Measurements from ENCODE around the gene TAT. TPM values are rescaled to one million over a fixed set of nuclear protein-coding genes. Genes with fewer than 3 reads are reported as not detected.
A peak's percentile ranks its signal among the peaks of the same experiment; 100 is the strongest.
"Not testable (repeated sequence)": the region's sequence is repeated elsewhere in the genome, so short reads cannot be mapped to it uniquely, and the experiment has no call there.

The TAT gene
- total RNA-seq, 4 donors from 2014 or later = 0.20 TPM; not detected in 3

DNA sequence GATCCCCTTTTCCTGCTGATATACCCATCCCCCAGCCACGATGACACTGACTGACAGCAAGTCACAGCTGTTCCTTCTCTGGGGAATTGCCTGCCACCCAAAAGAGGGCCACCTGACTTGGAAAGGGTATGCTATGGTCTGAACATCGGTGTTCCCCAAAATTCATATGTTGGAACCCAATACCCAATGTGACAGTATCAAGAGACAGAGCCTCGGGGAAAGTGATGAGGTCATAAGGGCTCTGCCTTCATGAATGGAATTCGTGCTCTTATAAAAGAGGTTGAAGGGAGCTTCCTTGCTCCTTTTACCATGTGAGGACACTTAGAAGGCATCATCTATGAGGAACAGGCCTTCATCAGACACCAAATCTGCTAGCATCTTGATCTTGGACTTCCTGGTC, 41.5 kb upstream of the TAT start:
- Histone ChIP-seq H3K27me3 (no peaks in the 10 kb centered on the region), H3K4me3 (no peak overlapping the region), H3K27ac (no peak overlapping the region), H3K9me3 (no peaks in the 10 kb centered on the region), H3K36me3 (no peaks in the 10 kb centered on the region), H3K4me1 (no peaks in the 10 kb centered on the region)
- DNase-seq (ENCODE audit: low spot score in 2 of 2) = no peak
- WGBS, 2 donors = 62 to 80% methylated on average over 4 of the region's 4 CpGs
- no peak for TF ChIP-seq EP300 (IDR thresholded peaks at IDR 0.05)

DNA sequence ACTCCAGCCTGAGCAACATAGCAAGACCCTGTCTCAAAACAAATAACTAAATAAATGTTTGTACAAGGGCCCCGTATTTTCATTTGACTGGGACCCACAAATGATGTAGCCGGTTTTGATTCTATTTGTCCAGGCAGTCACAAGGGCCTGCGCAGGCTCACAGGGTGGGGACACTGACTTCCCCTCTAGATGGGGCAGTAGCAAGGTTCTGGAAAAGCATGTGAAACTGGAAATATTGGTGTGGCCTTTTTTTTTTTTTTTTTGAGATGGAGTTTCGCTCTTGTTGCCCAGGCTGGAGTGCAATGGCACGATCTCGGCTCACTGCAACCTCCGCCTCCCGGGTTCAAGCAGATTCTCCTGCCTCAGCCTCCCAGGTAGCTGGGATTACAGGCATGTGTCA, 38.1 kb upstream of the TAT start:
- H3K27ac ChIP-seq; H3K36me3 ChIP-seq; H3K4me3 ChIP-seq; H3K27me3 ChIP-seq; DNase-seq (ENCODE audit: low spot score in 2 of 2); H3K9me3 ChIP-seq: not testable (repeated sequence)
- H3K4me1 ChIP-seq = peaks cover 0 to 10% (median 4%) of the 10 kb centered on the region in 4 donors
- 86 to 90% methylated on average over 8 of the region's 8 CpGs for WGBS, 2 donors

DNA sequence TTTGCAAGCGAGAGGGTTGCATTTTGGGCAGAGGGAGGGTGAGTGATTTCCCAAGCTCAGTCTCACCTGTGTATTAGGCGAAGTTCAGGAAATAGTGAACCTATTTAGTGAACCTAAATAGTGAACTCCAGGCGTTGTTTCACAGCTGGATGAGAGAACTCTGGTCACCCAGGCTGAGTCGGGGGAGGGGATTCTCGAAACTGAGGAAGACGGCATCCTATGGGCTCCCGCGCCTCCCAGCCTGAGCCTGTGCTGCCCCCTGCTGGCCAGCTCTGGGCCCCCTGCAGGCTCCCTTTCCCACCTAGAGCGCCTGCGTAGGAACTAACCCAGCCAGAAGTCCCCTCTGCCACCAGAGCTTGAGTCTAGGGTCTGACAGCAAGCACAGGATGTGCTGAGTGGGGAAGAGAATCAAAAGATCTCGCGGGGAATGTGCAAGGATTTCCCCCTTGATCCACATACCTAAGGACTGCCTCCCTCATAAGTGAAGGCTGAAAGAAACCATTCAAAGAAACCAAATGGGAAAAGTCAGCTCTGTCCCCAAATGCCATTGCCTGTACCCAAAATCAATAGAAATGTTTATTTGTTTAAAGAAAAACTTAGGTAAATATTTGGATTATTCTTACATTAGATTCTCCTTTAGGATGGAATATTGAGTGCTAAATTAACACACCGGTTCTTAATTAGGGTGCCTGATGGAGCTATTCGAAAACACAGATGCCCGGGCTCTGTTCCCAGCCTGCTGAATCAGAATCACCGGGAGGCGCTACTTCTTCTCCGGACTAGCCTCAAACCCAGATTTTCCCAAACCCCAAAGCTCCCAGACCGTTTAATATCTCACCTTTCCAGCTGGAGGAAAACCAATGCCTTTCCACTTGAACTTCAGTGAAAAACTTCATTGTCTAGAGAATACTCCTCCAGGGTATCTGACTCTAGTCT, 34.3 kb upstream of the TAT start:
- Histone ChIP-seq H3K4me3 (no peak overlapping the region), H3K9me3 (no peaks in the 10 kb centered on the region), H3K36me3 (no peaks in the 10 kb centered on the region), H3K27me3 (no peaks in the 10 kb centered on the region), H3K4me1 (peaks cover 0 to 10% (median 4%) of the 10 kb centered on the region in 4 donors), H3K27ac (no peak overlapping the region)
- 12 to 14% methylated on average over 19 of the region's 19 CpGs for WGBS, 2 donors
- TF ChIP-seq, protein P1, sequence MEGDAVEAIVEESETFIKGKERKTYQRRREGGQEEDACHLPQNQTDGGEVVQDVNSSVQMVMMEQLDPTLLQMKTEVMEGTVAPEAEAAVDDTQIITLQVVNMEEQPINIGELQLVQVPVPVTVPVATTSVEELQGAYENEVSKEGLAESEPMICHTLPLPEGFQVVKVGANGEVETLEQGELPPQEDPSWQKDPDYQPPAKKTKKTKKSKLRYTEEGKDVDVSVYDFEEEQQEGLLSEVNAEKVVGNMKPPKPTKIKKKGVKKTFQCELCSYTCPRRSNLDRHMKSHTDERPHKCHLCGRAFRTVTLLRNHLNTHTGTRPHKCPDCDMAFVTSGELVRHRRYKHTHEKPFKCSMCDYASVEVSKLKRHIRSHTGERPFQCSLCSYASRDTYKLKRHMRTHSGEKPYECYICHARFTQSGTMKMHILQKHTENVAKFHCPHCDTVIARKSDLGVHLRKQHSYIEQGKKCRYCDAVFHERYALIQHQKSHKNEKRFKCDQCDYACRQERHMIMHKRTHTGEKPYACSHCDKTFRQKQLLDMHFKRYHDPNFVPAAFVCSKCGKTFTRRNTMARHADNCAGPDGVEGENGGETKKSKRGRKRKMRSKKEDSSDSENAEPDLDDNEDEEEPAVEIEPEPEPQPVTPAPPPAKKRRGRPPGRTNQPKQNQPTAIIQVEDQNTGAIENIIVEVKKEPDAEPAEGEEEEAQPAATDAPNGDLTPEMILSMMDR (IDR thresholded peaks at IDR 0.05) = peak; percentile 69 to 88 (median 76)
- TF ChIP-seq POLR2A (IDR thresholded peaks at IDR 0.05) = no peak
- DNase-seq (ENCODE audit: low spot score in 2 of 2) = peak; percentile 26 to 58

DNA sequence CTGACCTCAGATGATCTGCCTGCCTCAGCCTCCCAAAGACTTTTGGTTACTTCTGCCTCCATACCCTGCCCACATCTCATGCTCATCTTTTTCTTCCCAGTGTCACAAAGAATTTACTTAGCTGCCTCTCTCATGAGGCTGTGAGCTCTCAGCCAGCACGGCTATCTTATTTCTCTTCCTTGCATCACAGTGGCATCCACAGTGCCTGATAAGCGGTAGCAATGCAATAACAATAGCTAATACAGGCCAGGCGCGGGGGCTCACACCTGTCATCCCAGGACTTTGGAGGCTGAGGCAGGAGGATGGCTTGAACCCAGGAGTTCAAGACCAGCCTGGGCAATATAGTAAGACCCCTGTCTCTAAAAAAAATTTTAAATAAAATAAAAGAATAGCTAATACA, 33.6 kb upstream of the TAT start:
- WGBS, 2 donors = 74 to 88% methylated on average over 4 of the region's 4 CpGs
- DNase-seq (ENCODE audit: low spot score in 2 of 2) = no peak
- no peak overlapping the region for H3K4me3 ChIP-seq
- no peaks in the 10 kb centered on the region for H3K27me3 ChIP-seq
- no peaks in the 10 kb centered on the region for H3K9me3 ChIP-seq
- H3K4me1 ChIP-seq = peaks cover 0 to 10% (median 4%) of the 10 kb centered on the region in 4 donors
- no peaks in the 10 kb centered on the region for H3K36me3 ChIP-seq
- TF ChIP-seq EP300 (IDR thresholded peaks at IDR 0.05) = no peak
- H3K27ac ChIP-seq = no peak overlapping the region

DNA sequence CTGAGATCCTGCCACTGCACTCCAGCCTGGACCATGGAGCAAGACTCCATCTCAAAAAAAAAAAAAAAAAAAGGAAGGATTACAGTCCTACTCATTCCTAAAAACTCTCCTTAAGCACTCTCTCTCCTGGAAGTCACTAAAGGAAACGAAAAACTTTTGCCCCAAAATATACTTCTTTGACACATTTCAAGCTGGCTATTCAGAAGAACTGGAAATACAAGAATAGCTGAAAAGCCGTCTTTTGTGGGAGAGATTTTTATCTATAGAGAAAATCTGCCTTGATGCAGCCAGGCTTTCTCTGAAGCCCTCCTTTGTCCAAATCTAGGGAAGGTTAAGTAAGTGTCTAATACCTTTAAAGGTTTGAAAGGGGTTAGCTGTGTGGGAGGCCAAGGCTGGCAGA, 32.2 kb upstream of the TAT start:
- 43 to 60% methylated on average over 2 of the region's 2 CpGs for WGBS, 2 donors
- H3K27ac ChIP-seq = no peak overlapping the region
- no peaks in the 10 kb centered on the region for H3K27me3 ChIP-seq
- DNase-seq (ENCODE audit: low spot score in 2 of 2) = no peak
- peaks cover 0 to 10% (median 4%) of the 10 kb centered on the region in 4 donors for H3K4me1 ChIP-seq
- H3K4me3 ChIP-seq = no peak overlapping the region
- H3K9me3 ChIP-seq = no peaks in the 10 kb centered on the region
- H3K36me3 ChIP-seq = no peaks in the 10 kb centered on the region
- no peak for TF ChIP-seq POLR2A (IDR thresholded peaks at IDR 0.05)
- no peak for TF ChIP-seq EP300 (IDR thresholded peaks at IDR 0.05)
- TF ChIP-seq, protein P1 (IDR thresholded peaks at IDR 0.05) = no peak

DNA sequence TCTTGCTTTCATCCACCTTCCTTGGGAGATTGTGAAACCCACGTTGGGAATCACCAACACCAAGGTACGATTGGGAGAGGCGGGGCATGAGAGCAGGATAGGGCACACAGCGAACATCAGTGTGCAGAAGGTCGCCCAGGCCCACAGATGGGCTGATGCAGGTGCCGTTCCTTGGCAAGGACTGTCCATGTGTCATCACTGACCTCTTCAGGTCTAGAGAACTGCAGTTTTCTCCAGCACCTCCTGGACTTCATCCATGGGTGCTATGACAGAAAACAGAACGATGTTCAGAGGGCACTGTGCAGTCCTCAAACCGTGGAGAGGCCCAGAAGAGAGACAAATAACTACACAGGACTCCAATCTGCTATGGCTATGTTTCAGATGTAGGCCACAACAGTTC, 23.9 kb upstream of the TAT start:
- no peaks in the 10 kb centered on the region for H3K4me1 ChIP-seq
- H3K27me3 ChIP-seq = no peaks in the 10 kb centered on the region
- no peak overlapping the region for H3K27ac ChIP-seq
- no peaks in the 10 kb centered on the region for H3K36me3 ChIP-seq
- H3K9me3 ChIP-seq = peaks cover 0 to 5% (median 0%) of the 10 kb centered on the region in 4 donors
- TF ChIP-seq POLR2A (IDR thresholded peaks at IDR 0.05) (no peak), EP300 (IDR thresholded peaks at IDR 0.05) (no peak)
- TF ChIP-seq, protein P1 (IDR thresholded peaks at IDR 0.05) = no peak
- 72 to 84% methylated on average over 8 of the region's 8 CpGs for WGBS, 2 donors
- no peak for DNase-seq (ENCODE audit: low spot score in 2 of 2)
- no peak overlapping the region for H3K4me3 ChIP-seq

DNA sequence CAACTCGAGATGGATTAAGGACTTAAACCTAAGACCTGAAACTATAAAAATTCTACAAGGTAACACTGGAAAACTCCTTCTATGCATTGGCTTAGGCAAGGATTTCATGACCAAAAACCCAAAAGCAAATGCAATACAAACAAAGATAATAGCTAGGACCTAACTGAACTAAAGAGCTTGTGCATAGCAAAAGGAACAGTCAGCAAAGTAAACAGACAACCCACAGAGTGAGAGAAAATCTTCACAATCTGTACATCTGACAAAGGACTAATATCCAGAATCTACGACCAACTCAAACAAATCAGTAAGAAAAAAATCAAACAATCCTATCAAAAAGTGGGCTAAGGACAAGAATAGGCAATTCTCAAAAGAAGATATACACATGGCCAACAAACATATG, 21.5 kb upstream of the TAT start:
- not testable (repeated sequence) for DNase-seq (ENCODE audit: low spot score in 2 of 2); H3K27me3 ChIP-seq
- 60 to 62% methylated on average over 2 of the region's 2 CpGs for WGBS, 2 donors

DNA sequence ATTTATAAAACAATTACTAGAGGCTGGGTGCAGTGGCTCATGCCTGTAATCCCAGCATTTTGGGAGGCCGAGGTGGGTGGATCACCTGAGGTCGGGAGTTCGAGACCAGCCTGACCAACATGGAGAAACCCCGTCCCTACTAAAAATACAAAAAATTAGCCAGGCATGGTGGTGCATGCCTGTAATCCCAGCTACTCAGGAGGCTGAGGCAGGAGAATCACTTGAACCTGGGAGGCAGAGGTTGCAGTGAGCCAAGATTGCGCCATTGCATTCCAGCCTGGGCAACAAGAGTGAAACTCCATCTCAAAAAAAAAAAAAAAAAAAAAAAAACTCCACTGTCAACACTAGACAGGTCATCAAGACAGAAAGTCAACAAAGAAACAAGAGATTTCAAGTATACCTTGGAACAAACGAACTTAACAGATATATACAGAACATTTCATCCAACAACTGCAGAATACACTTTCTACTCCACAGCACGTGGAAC, 18.5 kb upstream of the TAT start:
- H3K4me3 ChIP-seq; H3K36me3 ChIP-seq; H3K27ac ChIP-seq; H3K4me1 ChIP-seq; DNase-seq (ENCODE audit: low spot score in 2 of 2); H3K27me3 ChIP-seq; H3K9me3 ChIP-seq: not testable (repeated sequence)
- 88% methylated on average over 7 of the region's 7 CpGs for WGBS, 2 donors

More for the DNA sequence above, 21.5 kb upstream of the TAT start:
- H3K9me3 ChIP-seq, H3K36me3 ChIP-seq, H3K4me3 ChIP-seq, H3K4me1 ChIP-seq, H3K27ac ChIP-seq: not testable (repeated sequence)
